B cell (primary cell): ENCODE data around the gene KLC4.

ENCODE experiments used
- EZH2 ChIP-seq: IDR thresholded peaks from 2 replicates; pipeline ENCODE4 v1.6.1; 2012; ENCODE audit warnings: borderline replicate concordance, low read depth, mild to moderate bottlenecking, moderate library complexity, low read length; ENCODE audit not compliant: insufficient read depth, poor library complexity, severe bottlenecking
- TF ChIP-seq, protein P1 (sequence below): fragments of 200-600 bp; IDR thresholded peaks from one replicate; pipeline ENCODE4 v1.8.0; 2022; ENCODE audit warnings: antibody characterized with exemption, mild to moderate bottlenecking

DNA sequence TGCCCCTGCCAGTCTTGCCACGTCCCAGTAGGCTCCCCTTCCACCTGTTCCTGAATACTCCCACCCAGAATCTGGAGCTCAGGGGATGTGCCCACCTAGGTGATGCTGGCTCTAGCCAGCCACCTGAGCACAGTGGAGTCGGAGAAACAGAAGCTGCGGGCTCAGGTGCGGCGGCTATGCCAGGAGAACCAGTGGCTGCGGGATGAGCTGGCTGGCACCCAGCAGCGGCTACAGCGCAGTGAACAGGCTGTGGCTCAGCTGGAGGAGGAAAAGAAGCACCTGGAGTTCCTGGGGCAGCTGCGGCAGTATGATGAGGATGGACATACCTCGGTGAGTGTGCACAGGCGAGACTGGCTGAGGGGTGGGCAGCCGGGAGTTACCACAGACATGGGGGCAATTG lies 3.4 kb downstream of the KLC4 start:
- TF ChIP-seq, protein P1, sequence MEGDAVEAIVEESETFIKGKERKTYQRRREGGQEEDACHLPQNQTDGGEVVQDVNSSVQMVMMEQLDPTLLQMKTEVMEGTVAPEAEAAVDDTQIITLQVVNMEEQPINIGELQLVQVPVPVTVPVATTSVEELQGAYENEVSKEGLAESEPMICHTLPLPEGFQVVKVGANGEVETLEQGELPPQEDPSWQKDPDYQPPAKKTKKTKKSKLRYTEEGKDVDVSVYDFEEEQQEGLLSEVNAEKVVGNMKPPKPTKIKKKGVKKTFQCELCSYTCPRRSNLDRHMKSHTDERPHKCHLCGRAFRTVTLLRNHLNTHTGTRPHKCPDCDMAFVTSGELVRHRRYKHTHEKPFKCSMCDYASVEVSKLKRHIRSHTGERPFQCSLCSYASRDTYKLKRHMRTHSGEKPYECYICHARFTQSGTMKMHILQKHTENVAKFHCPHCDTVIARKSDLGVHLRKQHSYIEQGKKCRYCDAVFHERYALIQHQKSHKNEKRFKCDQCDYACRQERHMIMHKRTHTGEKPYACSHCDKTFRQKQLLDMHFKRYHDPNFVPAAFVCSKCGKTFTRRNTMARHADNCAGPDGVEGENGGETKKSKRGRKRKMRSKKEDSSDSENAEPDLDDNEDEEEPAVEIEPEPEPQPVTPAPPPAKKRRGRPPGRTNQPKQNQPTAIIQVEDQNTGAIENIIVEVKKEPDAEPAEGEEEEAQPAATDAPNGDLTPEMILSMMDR = no peak
- TF ChIP-seq EZH2 = no peak
